Measurements from ENCODE around the gene SH3RF3.

- TF ChIP-seq POLR2AphosphoS5 (IDR thresholded peaks at IDR 0.05; ENCODE audit: low read depth, low read length): no peak
- no peak for TF ChIP-seq POLR2A (IDR thresholded peaks at IDR 0.05; ENCODE audit: low read depth, low read length)
- TF ChIP-seq TAF1 (IDR thresholded peaks at IDR 0.05; ENCODE audit: low read depth, low read length): no peak
Measured at GRCh38 chr2:109128616-109129355, at the start of gene SH3RF3.
